SK-N-SH (cell line): ENCODE data around the gene ULK3.

ENCODE experiments used
- MXI1 ChIP-seq: IDR thresholded peaks from 2 replicates; pipeline ENCODE4 v1.6.1; 2012; ENCODE audit warnings: mild to moderate bottlenecking, low read depth, low read length, improper control_type of control experiment
- RAD21 ChIP-seq: IDR thresholded peaks from 2 replicates; pipeline ENCODE4 v1.6.1; 2012; ENCODE audit warnings: mild to moderate bottlenecking, low read length

GRCh38 chr15:74884428-74885223, 41.7 kb upstream of the ULK3 start:
- TF ChIP-seq RAD21 (no peak), MXI1 (no peak)
